GM10266 (cell line): ENCODE measurements around the gene GRID1.

Experiments
- DNase-seq: peaks from one replicate; pipeline ENCODE4 v3.0.0; 2012; ENCODE audit errors: extremely low spot score
- CTCF ChIP-seq: IDR thresholded peaks from 2 replicates; pipeline ENCODE4 v1.5.1; 2012; ENCODE audit warnings: mild to moderate bottlenecking, low read depth; ENCODE audit not compliant: control insufficient read depth, insufficient read depth; ENCODE audit errors: missing control alignments

GRID1 gene

GRCh38 chr10:86316274-86316835, 50.2 kb downstream of the GRID1 start:
- TF ChIP-seq CTCF, result no peak
- DNase-seq, result no peak

GRCh38 chr10:86315549-86315942, 51.0 kb downstream of the GRID1 start:
- no peak for DNase-seq
- TF ChIP-seq CTCF, result no peak

- no peak for TF ChIP-seq CTCF
- DNase-seq, result no peak
Observed at GRCh38 chr10:86314616-86315548, 51.7 kb downstream of the GRID1 start.

GRCh38 chr10:86313621-86314041, 53.0 kb downstream of the GRID1 start:
- no peak for TF ChIP-seq CTCF
- DNase-seq, result no peak

- no peak for TF ChIP-seq CTCF
- no peak for DNase-seq
Observed at GRCh38 chr10:86312701-86313270, 53.8 kb downstream of the GRID1 start.

- TF ChIP-seq CTCF, result no peak
- DNase-seq, result no peak
Observed at GRCh38 chr10:86311906-86312305, 54.7 kb downstream of the GRID1 start.

GRCh38 chr10:86311190-86311589, 55.4 kb downstream of the GRID1 start:
- no peak for DNase-seq
- TF ChIP-seq CTCF, result no peak
